ENCODE data around the gene PCDHGB6. TPM values are rescaled to one million over a fixed set of nuclear protein-coding genes. Genes with fewer than 3 reads are reported as not detected.
"Not testable (repeated sequence)": the region's sequence is repeated elsewhere in the genome, so short reads cannot be mapped to it uniquely, and the experiment has no call there.

PCDHGB6 gene
- polyA plus RNA-seq, 6 donors from 2014 or later: 0.11 to 0.17 TPM; not detected in 4

DNA sequence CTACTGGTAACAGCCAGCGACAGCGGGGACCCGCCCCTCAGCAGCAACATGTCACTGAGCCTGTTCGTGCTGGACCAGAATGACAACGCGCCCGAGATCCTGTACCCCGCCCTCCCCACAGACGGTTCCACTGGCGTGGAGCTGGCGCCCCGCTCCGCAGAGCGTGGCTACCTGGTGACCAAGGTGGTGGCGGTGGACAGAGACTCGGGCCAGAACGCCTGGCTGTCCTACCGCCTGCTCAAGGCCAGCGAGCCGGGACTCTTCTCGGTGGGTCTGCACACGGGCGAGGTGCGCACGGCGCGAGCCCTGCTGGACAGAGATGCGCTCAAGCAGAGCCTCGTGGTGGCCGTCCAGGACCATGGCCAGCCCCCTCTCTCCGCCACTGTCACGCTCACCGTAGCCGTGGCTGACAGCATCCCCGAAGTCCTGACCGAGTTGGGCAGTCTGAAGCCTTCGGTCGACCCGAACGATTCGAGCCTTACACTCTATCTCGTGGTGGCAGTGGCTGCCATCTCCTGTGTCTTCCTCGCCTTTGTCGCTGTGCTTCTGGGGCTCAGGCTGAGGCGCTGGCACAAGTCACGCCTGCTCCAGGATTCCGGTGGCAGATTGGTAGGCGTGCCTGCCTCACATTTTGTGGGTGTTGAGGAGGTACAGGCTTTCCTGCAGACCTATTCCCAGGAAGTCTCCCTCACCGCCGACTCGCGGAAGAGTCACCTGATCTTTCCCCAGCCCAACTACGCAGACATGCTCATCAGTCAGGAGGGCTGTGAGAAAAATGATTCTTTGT, 13.2 kb upstream of the PCDHGB6 start:
- not testable (repeated sequence) for DNase-seq; H3K4me1 Mint-ChIP-seq; ATAC-seq (ENCODE audit: low read depth in 2 of 2)
- H3K36me3 Mint-ChIP-seq: peaks cover 16 to 21% of the 10 kb centered on the region in 2 donors
- H3K9me3 Mint-ChIP-seq: peaks cover 4 to 71% (median 38%) of the 10 kb centered on the region in 7 donors
- H3K27ac Mint-ChIP-seq: peak overlapping the region in 2 of 6 donors; percentile 24 to 79
- H3K4me3 Mint-ChIP-seq: peak overlapping the region in 1 of 8 donors; percentile 16
- peaks cover 52 to 75% (median 55%) of the 10 kb centered on the region in 3 donors for H3K27me3 Mint-ChIP-seq

- H3K4me1 Mint-ChIP-seq, DNase-seq: not testable (repeated sequence)
- Mint-ChIP-seq H3K27ac (peak within 1 kb of the TSS in 1 of 6 donors; percentile 63), H3K36me3 (peaks cover 12 to 19% of the 10 kb centered on the region in 2 donors), H3K9me3 (peaks cover 4 to 60% (median 34%) of the 10 kb centered on the region in 7 donors), H3K27me3 (peaks cover 47 to 74% (median 52%) of the 10 kb centered on the region in 3 donors), H3K4me3 (peak within 1 kb of the TSS; percentile 2 to 83 (median 42))
- peak; percentile 58 to 61 for ATAC-seq (ENCODE audit: low read depth in 2 of 2)
Observed at GRCh38 chr5:141397756-141398551, 9.9 kb upstream of the PCDHGB6 start, which contains the start of gene PCDHGB5. TSS of gene PCDHGB5 (plus strand) at chr5:141397947. CDS start at chr5:141398128, 181 bp downstream.

- no peak for ATAC-seq (ENCODE audit: low read depth in 2 of 2)
- H3K4me3 Mint-ChIP-seq: peak overlapping the region in 1 of 8 donors; percentile 29
- peak overlapping the region in 1 of 6 donors; percentile 63 for H3K27ac Mint-ChIP-seq
- H3K27me3 Mint-ChIP-seq: peaks cover 50 to 74% (median 57%) of the 10 kb centered on the region in 3 donors
- H3K4me1 Mint-ChIP-seq: peaks cover 0 to 3% (median 0%) of the 10 kb centered on the region in 3 donors
- peaks cover 9 to 25% of the 10 kb centered on the region in 2 donors for H3K36me3 Mint-ChIP-seq
- no peak for DNase-seq
- H3K9me3 Mint-ChIP-seq: peaks cover 4 to 61% (median 35%) of the 10 kb centered on the region in 7 donors
Observed at GRCh38 chr5:141398608-141399007, 9.2 kb upstream of the PCDHGB6 start.

DNA sequence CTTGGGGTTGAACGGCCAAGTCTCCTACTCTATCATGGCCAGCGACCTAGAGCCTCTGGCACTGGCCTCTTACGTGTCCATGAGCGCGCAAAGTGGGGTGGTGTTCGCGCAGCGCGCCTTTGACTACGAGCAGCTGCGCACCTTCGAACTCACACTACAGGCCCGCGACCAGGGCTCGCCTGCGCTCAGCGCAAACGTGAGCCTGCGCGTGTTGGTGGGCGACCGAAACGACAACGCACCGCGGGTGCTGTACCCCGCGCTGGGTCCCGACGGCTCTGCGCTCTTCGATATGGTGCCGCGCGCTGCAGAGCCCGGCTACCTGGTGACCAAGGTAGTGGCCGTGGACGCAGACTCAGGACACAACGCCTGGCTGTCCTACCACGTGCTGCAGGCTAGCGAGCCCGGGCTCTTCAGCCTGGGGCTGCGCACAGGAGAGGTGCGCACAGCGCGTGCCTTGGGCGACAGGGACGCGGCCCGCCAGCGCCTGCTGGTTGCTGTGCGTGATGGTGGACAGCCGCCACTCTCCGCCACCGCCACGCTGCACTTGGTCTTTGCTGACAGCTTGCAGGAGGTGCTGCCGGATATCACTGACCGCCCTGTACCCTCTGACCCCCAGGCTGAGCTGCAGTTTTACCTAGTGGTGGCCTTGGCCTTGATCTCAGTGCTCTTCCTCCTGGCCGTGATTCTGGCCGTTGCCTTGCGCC, 8.1 kb upstream of the PCDHGB6 start:
- Mint-ChIP-seq H3K27me3 (peaks cover 52 to 76% (median 58%) of the 10 kb centered on the region in 3 donors), H3K27ac (peak overlapping the region in 3 of 6 donors; percentile 58 to 92 (median 81))

DNA sequence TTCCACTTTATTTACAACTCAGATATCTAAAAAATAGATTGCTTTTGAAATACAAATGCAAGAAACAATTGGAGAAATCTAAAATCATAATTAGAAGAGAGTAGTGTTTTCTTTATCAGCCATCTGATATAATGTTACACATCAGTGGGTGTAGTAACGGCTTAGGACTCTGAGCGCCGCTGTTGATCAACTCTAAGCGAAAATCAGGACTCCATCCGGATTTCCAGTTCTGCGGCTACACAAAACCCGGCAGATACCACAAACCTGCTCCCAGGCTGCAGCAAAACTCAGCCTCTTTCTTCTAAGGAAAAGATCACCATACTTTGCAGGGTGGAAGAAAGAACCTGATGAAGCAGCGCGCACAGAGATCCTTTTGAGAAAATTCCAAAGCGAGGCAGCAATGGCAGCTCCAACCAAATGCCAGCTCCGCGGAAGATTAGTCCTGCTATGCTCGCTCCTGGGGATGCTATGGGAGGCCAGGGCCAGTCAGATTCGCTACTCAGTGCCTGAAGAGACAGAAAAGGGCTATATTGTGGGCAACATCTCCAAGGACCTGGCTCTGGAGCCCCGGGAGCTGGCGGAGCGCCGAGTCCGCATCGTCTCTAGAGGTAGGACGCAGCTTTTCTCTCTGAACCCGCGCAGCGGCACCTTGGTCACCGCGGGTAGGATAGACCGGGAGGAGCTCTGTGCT, 5.1 kb upstream of the PCDHGB6 start, which contains the start of gene PCDHGA9:
TSS of gene PCDHGA9 (plus strand) at position 226 of the 691 bp plus-strand sequence. CDS start at position 401, 175 bp downstream.
- peaks cover 4 to 37% of the 10 kb centered on the region in 2 donors for H3K36me3 Mint-ChIP-seq
- peaks cover 0 to 5% (median 3%) of the 10 kb centered on the region in 3 donors for H3K4me1 Mint-ChIP-seq
- peak within 1 kb of the TSS; percentile 65 to 89 (median 78) for H3K4me3 Mint-ChIP-seq
- ATAC-seq (ENCODE audit: low read depth in 2 of 2): no peak
- peaks cover 57 to 78% (median 69%) of the 10 kb centered on the region in 3 donors for H3K27me3 Mint-ChIP-seq
- H3K9me3 Mint-ChIP-seq: peaks cover 4 to 61% (median 42%) of the 10 kb centered on the region in 7 donors
- DNase-seq: no peak
- peak within 1 kb of the TSS in 2 of 6 donors; percentile 56 to 82 for H3K27ac Mint-ChIP-seq

More for the DNA sequence above, 8.1 kb upstream of the PCDHGB6 start:
- Mint-ChIP-seq H3K4me3 (peak overlapping the region in 2 of 8 donors; percentile 20 to 30), H3K9me3 (peaks cover 4 to 56% (median 35%) of the 10 kb centered on the region in 7 donors), H3K4me1 (peaks cover 0 to 3% (median 0%) of the 10 kb centered on the region in 3 donors), H3K36me3 (peaks cover 4 to 27% of the 10 kb centered on the region in 2 donors)
- ATAC-seq (ENCODE audit: low read depth in 2 of 2): no peak
- no peak for DNase-seq

DNA sequence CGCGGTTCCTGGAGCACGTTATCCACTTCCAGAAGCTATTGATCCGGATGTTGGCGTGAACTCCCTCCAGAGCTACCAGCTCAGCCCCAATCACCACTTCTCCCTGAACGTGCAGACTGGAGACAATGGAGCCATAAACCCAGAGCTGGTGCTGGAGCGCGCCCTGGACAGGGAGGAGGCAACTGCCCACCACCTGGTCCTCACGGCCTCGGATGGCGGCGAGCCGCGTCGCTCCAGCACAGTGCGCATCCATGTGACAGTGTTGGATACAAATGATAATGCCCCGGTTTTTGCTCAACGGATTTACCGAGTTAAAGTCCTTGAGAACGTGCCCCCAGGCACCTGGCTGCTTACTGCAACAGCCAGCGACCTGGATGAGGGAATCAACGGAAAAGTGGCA, 4.4 kb upstream of the PCDHGB6 start:
- H3K4me3 Mint-ChIP-seq: peak overlapping the region in 3 of 8 donors; percentile 5 to 75 (median 18)
- H3K9me3 Mint-ChIP-seq: peaks cover 4 to 68% (median 46%) of the 10 kb centered on the region in 7 donors
- peaks cover 0 to 12% (median 3%) of the 10 kb centered on the region in 3 donors for H3K4me1 Mint-ChIP-seq
- H3K36me3 Mint-ChIP-seq: peaks cover 4 to 42% of the 10 kb centered on the region in 2 donors
- H3K27me3 Mint-ChIP-seq: peaks cover 59 to 84% (median 74%) of the 10 kb centered on the region in 3 donors
- peak overlapping the region in 2 of 6 donors; percentile 24 to 81 for H3K27ac Mint-ChIP-seq
- DNase-seq: no peak
- no peak for ATAC-seq (ENCODE audit: low read depth in 2 of 2)

GRCh38 chr5:141409598-141410306, 1.9 kb downstream of the PCDHGB6 start:
- ATAC-seq (ENCODE audit: low read depth in 2 of 2) (no peak), DNase-seq (no peak)
- H3K36me3 Mint-ChIP-seq: peaks cover 21 to 46% of the 10 kb centered on the region in 2 donors
- H3K27ac Mint-ChIP-seq: peak overlapping the region in 3 of 6 donors; percentile 22 to 48 (median 39)
- peaks cover 11 to 30% (median 14%) of the 10 kb centered on the region in 3 donors for H3K4me1 Mint-ChIP-seq
- peaks cover 9 to 70% (median 43%) of the 10 kb centered on the region in 7 donors for H3K9me3 Mint-ChIP-seq
- H3K27me3 Mint-ChIP-seq: peaks cover 63 to 72% (median 63%) of the 10 kb centered on the region in 3 donors
- H3K4me3 Mint-ChIP-seq: peak overlapping the region in 2 of 8 donors; percentile 8 to 34

DNA sequence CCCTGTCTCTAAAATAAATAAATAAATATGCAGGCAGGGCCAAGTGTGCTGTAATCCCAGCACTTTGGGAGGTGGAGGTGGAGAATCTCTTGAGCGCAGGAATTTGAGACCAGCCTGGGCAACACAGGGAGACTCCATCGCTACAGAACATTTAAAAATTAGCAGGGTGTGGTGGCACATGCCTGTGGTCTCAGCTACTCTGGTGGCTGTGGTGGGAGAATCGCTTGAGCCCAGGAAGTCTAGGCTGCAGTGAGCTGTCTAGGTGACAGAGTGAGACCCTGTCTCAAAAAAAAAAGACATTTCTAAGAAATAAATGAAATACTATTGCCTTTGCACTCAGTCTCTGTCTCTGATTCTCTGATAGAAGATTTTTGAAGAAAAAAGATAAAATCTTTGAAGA, 3.8 kb downstream of the PCDHGB6 start:
- peak overlapping the region in 2 of 6 donors; percentile 11 to 54 for H3K27ac Mint-ChIP-seq
- peaks cover 29 to 45% of the 10 kb centered on the region in 2 donors for H3K36me3 Mint-ChIP-seq
- DNase-seq (no peak), ATAC-seq (ENCODE audit: low read depth in 2 of 2) (no peak)
- H3K27me3 Mint-ChIP-seq: peaks cover 60 to 70% (median 61%) of the 10 kb centered on the region in 3 donors
- H3K4me1 Mint-ChIP-seq: peaks cover 11 to 30% (median 16%) of the 10 kb centered on the region in 3 donors
- peak overlapping the region in 1 of 8 donors; percentile 12 for H3K4me3 Mint-ChIP-seq
- H3K9me3 Mint-ChIP-seq: peaks cover 9 to 69% (median 44%) of the 10 kb centered on the region in 7 donors

GRCh38 chr5:141412854-141413539, 5.2 kb downstream of the PCDHGB6 start, which contains the start of gene PCDHGA10:
TSS of gene PCDHGA10 (plus strand) at chr5:141412987. CDS start at chr5:141413176, 189 bp downstream.
- Mint-ChIP-seq H3K27me3 (peaks cover 62 to 71% (median 67%) of the 10 kb centered on the region in 3 donors), H3K4me1 (peaks cover 11 to 22% (median 22%) of the 10 kb centered on the region in 3 donors), H3K27ac (peak within 1 kb of the TSS in 4 of 6 donors; percentile 43 to 85 (median 66)), H3K4me3 (peak within 1 kb of the TSS; percentile 74 to 93 (median 87)), H3K9me3 (peaks cover 9 to 70% (median 46%) of the 10 kb centered on the region in 7 donors), H3K36me3 (peaks cover 32 to 48% of the 10 kb centered on the region in 2 donors)
- peak; percentile 47 to 52 for ATAC-seq (ENCODE audit: low read depth in 2 of 2)
- no peak for DNase-seq

DNA sequence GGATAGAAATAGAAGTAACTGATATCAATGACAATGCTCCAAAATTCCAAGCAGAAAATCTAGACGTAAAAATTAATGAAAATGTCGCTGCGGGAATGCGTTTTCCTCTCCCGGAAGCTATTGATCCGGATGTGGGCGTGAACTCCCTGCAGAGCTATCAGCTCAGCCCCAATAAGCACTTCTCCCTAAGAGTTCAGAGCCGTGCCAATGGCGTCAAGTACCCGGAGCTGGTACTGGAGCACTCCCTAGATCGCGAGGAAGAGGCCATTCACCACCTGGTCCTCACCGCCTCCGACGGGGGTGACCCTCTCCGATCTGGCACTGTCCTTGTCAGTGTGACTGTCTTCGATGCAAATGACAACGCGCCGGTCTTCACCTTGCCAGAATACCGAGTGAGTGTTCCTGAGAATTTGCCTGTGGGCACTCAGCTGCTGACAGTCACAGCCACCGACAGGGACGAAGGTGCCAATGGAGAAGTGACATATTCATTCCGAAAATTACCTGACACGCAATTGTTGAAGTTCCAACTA, 5.8 kb downstream of the PCDHGB6 start:
- no peak for DNase-seq
- H3K9me3 Mint-ChIP-seq: peaks cover 11 to 70% (median 48%) of the 10 kb centered on the region in 7 donors
- H3K4me1 Mint-ChIP-seq: peaks cover 11 to 27% (median 18%) of the 10 kb centered on the region in 3 donors
- H3K27ac Mint-ChIP-seq: peak overlapping the region in 4 of 6 donors; percentile 43 to 85 (median 66)
- ATAC-seq (ENCODE audit: low read depth in 2 of 2): no peak
- H3K27me3 Mint-ChIP-seq: peaks cover 65 to 72% (median 67%) of the 10 kb centered on the region in 3 donors
- H3K36me3 Mint-ChIP-seq: peaks cover 38 to 48% of the 10 kb centered on the region in 2 donors
- peak overlapping the region; percentile 74 to 93 (median 87) for H3K4me3 Mint-ChIP-seq

Data from naive B cell (primary cell).